GM18517 (cell line): Measurements from ENCODE around the gene WDFY2.

ENCODE experiments used
- ATAC-seq: cut with Tn5 transposase; IDR thresholded peaks from one replicate; pipeline ENCODE4 v1.9.1; 2021; ENCODE audit warnings: mild to moderate bottlenecking, moderate library complexity; ENCODE audit not compliant: unreplicated experiment

The WDFY2 gene

DNA sequence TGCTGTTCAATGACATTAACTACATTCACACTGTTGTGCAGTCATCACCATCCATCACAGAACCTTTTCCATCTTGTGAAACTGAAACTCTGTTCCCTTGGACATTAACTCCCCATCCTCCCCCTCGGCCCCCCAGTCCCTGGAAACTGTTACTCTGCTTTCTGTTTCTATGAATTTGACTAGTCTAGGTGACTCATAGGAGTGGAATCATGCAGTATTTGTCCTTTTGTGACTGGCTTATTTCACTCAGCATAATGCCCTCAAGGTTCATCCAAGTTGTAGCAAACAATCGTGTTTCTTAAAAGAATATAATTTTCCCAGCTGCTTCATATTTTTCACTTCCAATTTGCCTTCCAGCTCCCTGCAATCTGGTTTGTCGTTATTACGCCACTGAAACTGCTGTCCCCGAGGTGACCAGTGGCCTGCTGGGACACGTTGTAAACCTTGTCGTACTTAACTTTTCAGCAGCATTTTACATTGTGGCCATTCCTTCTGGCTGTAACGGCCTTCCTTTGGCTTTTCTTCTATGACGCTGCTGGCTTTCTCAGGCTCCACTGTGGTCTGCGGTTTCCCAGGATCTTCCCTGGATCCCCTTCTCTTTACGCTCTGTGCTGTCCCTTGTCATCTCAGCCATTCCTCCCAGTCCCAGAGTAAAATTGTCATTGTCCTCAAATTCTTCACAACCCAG lies 145.7 kb downstream of the WDFY2 start:
- no peak for ATAC-seq

DNA sequence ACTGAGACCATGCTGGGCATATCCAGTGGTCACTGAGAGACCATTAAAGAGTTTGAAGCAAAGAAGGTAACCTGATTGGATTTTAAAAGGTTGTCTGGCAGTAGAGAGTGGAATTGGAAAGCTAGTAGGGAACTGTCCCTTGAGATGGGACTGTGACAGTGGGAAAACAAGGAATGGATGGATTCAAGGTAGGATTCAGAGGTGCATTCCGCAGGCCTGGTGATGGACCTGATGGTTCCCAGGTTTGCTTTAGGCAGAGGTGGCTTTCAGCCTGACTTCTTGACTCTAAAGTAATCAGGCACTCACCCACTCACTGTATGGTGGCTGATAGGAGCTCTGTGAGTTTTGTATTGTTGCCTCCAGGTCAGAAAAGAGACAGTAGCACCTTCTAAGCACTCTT lies 146.7 kb downstream of the WDFY2 start:
- no peak for ATAC-seq

GRCh38 chr13:51731759-51732158 lies 147.5 kb downstream of the WDFY2 start:
- no peak for ATAC-seq

DNA sequence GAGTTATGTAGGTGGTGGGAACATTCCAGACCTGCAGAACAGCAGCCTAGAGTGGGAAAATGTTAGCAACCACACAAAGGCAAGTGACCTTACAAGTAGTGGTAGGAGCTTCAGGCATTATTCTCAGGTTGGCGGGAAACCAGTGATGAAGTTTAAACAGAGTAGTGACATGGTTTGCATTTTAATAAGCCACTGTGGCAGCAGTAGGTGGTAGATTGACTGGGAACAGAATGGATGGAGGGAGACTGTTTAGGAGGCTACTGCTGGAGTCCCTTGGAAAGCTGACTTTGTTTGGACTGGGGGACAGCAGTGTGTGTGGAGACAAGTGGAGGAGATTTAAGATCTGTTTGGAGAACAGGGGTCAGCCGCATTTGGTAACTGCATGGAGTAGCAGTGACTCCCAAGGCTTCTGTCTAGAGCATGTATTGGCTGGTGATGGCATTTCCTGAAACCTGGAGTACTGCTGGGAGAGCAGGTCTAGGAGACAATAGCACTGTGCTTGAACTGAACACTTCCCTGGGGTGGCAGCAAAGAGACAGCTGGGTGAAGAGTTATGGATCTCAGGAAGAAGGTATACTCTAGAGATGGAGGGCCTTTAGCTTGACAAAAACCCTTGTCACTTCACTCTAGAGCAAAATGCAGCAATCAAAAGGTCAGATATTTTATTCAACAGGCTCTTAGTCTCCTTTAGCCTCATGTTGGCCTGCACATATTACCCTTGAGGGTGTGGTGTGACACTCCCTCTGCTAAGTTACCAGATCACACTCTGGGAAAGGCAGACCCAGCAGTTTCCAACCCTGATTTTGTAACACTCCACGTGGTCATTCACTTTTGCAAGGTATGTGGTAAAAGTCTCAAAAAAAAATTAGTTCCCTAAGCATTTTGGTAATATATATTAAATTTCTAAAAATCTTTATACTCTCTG lies 149.4 kb downstream of the WDFY2 start:
- no peak for ATAC-seq

GRCh38 chr13:51734786-51735185 lies 150.5 kb downstream of the WDFY2 start:
- no peak for ATAC-seq

GRCh38 chr13:51737609-51738008 lies 153.3 kb downstream of the WDFY2 start:
- no peak for ATAC-seq

GRCh38 chr13:51738226-51738905 lies 154.1 kb downstream of the WDFY2 start:
- ATAC-seq = no peak

- no peak for ATAC-seq
These were observed 154.9 kb downstream of the WDFY2 start for GRCh38 chr13:51739027-51739764.

DNA sequence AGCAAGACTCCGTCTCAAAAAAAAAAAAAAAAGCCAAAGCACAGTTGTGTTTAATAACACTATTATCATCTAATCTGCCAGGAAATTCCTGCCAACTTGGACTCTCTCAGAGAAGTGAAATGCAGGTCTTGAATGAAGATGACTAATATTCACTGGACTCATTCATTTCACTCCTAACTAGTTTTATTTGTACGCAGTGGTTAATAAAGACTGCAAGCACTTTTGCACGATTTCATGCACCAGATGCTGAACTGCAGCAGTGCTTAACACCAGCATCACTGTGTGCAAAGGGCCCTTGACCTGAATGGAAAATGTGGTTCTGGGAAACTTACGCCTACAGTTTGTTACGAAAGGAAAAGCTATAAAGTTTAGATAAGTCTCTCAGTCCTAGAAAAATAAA lies 156.4 kb downstream of the WDFY2 start:
- no peak for ATAC-seq

DNA sequence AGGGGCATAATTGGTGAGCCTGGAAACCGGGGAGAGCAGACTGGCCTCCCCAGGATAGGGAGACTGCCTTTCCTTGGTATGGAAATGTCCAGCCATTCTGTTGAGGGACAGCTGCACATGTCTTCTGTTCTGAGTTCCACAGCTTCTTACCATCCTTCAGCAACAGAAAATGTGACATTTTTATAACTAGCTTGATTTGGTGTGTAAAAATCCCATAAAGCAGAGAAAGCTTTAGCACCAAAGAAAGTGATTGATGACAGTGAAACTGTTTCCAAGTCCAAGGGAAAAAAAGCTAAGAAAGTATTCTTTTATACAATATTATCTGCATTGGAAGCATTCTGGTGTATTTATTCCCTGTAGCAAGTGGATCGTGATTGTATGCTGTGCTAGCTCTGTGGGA lies 157.8 kb downstream of the WDFY2 start:
- ATAC-seq = no peak

- no peak for ATAC-seq
These were observed 158.3 kb downstream of the WDFY2 start for GRCh38 chr13:51742611-51743010.

- ATAC-seq = no peak
These were observed 161.0 kb downstream of the WDFY2 start for GRCh38 chr13:51745243-51745642.

DNA sequence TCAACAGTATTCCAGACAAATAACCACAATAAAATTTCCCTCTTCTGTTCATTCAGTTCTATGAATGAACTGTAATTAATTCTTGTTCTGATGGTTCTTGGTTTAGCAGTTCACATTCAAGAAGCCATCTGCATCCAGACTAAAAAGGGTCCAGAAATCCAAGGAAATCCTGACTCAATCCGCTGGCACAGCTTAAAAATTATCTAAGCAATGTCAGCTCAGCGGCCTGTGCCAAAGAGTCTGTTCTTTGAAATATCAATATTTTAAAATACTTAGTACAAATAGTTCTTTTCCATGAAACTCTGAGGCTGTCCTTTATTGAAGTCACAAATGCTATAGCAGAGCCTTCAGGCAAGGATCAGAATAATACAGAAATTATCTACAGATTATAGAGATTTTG lies 162.5 kb downstream of the WDFY2 start:
- no peak for ATAC-seq

DNA sequence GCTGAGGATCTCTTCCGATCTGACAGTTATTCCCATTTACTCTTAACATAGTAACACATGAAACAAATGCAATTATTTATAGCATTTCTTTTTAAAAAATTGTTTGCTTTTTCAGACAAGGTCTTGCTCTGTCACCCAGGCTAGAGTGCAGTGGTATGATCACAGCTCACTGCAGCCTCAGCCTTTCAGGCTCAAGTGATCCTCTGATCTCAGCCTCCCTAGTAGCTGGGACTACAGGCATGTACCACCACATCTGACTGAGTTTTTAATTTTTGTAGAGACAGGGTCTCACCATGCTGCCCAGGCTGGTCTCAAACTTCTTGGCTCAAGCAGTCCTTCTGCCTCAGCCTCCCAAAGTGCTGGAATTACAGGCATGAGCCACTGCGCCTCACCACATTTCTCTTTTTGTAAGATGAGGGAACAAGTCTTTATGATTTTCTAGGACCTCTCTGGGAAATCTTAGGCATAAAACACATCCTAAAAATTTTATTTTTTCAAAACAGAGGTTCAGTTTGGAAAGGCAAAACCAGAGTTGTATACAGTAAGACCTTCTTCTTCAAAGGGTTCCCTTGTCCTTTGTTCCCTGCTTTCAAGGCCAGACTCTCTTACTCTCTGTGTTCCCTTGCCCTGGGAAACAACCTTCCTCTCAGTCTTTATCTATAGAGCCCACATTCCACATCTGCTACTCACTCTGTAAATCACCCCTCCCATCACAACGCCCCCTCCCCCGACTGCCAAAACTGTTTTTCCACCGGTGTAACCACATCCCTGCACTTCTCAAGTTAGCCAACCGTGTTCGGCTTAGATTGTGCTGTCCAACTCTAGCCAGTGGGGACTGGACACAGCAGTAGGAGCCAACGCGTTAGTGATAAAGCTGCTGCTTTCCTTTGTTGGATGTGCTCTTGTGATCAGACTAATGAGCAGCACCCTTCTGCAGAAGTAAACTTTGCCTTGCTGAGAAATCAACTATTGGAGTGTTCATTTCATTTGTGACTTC lies 163.5 kb downstream of the WDFY2 start:
- ATAC-seq = no peak

GRCh38 chr13:51756651-51757050 lies 172.4 kb downstream of the WDFY2 start:
- ATAC-seq = no peak

DNA sequence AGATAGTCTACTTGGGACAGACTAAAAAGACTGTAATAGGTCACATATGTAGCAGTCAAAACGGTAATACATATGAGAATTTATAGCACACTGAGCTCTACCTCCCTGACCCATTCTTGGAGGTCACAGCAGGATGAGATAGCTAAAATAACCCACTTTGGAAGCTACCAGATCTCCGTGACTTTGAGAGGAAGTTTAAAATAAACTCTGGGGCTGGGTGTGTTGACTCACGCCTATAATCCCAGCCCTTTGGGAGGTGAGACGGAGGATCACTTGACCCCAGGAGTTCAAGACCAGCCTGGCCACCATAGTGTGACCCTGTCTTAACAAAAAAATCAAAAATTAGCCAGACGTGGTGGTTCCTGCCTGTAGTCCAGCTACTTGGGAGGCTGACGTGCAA lies 174.4 kb downstream of the WDFY2 start:
- no peak for ATAC-seq

- no peak for ATAC-seq
These were observed 175.0 kb downstream of the WDFY2 start for GRCh38 chr13:51759240-51759639.

DNA sequence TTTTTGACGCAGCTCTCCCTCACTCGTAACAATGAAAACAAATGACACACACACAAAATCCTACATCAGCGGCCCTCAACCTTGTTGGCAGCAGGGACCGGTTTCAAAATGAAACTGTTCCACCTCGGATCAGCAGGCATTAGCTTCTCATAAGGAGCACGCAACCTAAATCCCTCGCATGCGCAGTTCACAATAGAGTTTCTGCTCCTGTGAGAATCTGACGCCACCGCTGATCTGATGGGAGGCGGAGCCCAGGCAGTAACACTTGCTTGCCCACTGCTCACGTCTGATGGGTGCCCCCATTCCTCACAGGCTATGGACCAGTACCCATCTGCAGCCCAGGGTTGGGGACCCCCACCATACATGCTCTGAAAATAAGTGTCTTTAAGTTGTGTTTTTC lies 176.3 kb downstream of the WDFY2 start:
- no peak for ATAC-seq

DNA sequence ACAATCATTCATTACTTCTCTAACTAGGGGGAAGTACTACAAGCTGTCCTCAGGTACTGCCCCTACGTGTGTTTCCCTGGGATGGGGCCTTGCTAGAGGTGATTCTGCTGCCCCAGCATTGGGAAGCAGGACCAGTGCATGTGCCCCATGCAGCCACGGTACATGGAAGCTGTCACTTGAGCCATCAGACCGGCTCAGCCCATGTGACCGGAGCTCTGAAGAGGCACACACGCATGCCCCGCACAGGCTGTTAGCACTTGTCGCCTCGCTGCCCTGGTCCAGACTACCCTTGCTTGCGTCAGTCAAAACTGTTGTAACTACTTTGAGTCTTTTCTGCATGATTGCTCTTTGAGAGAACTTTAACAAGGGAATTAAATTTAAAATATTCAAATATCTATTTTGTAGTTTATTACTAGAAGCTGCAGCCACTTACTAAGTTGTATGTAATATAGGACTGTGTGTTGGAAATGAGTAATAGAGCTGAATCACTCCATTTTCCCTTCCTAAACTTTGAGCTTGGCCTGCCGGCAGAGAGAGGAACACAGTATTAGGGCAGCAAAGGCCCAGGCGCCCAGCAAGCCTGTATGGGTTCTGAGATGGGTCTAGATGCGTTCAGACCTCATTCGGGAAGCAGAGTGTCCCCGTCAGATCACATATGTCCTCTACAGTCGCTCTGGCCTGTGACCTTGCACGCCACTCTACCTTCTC lies 177.5 kb downstream of the WDFY2 start:
- ATAC-seq = no peak
